Heart left ventricle (tissue), 16 donors: ENCODE measurements around the gene URB2. TPM values are rescaled to one million over a fixed set of nuclear protein-coding genes. Genes with fewer than 3 reads are reported as not detected.
A peak's percentile ranks its signal among the peaks of the same experiment; 100 is the strongest.
"Not testable (repeated sequence)": the region's sequence is repeated elsewhere in the genome, so short reads cannot be mapped to it uniquely, and the experiment has no call there.

Experiments
- ATAC-seq, 4 donors: fragments of 200-7000 bp; cut with Tn5 transposase; one replicate each; pipeline ENCODE4 v1.9.1; 2020 to 2022; ENCODE audit warnings: moderate library complexity in 4 of 4, mild to moderate bottlenecking in 3 of 4, moderate number of reproducible peaks in 1 of 4
- DNase-seq, 5 donors: peaks; one replicate each; pipeline ENCODE4 v3.0.0-alpha.2; 2020
- H3K27ac ChIP-seq, 12 donors: fragments of 200-600 bp; sonication (generic) in 4 of 12; one replicate each; pipeline versions ENCODE4 v1.5.0 to v1.8.0; 2016 to 2022; ENCODE audit warnings: mild to moderate bottlenecking in 2 of 12
- H3K27me3 ChIP-seq, 9 donors: fragments of 200-600 bp; sonication (generic) in 2 of 9; one replicate each; pipeline versions ENCODE4 v1.5.1 to v1.8.0; 2016 to 2022; ENCODE audit warnings: mild to moderate bottlenecking in 3 of 9
- H3K36me3 ChIP-seq, 9 donors: fragments of 200-600 bp; sonication (generic) in 2 of 9; one replicate each; pipeline versions ENCODE4 v1.5.0 to v1.8.0; 2018 to 2022; ENCODE audit warnings: mild to moderate bottlenecking in 2 of 9
- H3K4me1 ChIP-seq, 12 donors: fragments of 200-600 bp; sonication (generic) in 4 of 12; one replicate each; pipeline versions ENCODE4 v1.5.0 to v1.8.0; 2016 to 2022; ENCODE audit warnings: mild to moderate bottlenecking in 3 of 12
- H3K4me3 ChIP-seq, 12 donors: fragments of 200-600 bp; sonication (generic) in 4 of 12; one replicate each; pipeline versions ENCODE4 v1.5.0 to v1.8.0; 2017 to 2022; ENCODE audit warnings: mild to moderate bottlenecking in 9 of 12, moderate library complexity in 4 of 12
- H3K9me3 ChIP-seq, 12 donors: fragments of 200-600 bp; sonication (generic) in 4 of 12; one replicate each; pipeline versions ENCODE4 v1.5.0 to v1.8.0; 2016 to 2022; ENCODE audit warnings: mild to moderate bottlenecking in 1 of 12
- POLR2A ChIP-seq, 2 donors: fragments of 450-650 bp; IDR thresholded peaks; one replicate each; pipeline ENCODE4 v1.6.1; 2017; ENCODE audit warnings: antibody characterized with exemption in 2 of 2, mild to moderate bottlenecking in 2 of 2, moderate library complexity in 2 of 2
- WGBS, 4 donors: extraction: QIAGEN DNeasy Blood & Tissue Kit in 2 of 4; methylation state at CpG; one replicate each; pipeline versions ENCODE4 v1.1.5 to v1.1.7; 2013 to 2018; 5-methylcytosine and 5-hydroxymethylcytosine counted together
- intact Hi-C, 10 donors: fragments of 100-400 bp; cut with DNase I; formaldehyde crosslinking; loops; one replicate each; pipeline versions ENCODE4 v1.11.1 to v1.14.2; 2022
- polyA plus RNA-seq, 2 donors: library from polyadenylated mRNA; stranded (reverse); fragments of 200-250 nt; gene quantifications; one replicate each; pipeline ENCODE4 v1.2.3, GENCODE V29; 2013
- total RNA-seq, 9 donors: library from RNA; depleted of rRNA in 2 of 9; stranded (reverse); fragments of >200 nt in 2 of 9; fragmentation: NEBNext Ultra II Directional in 3 of 9; extraction: Animal tissue kit (Norgen Biotek cat#: 25700) in 3 of 9; gene quantifications; one replicate each; pipeline versions ENCODE4 v1.1.0 to v1.2.4, GENCODE V29; 2016 to 2023
- TF ChIP-seq, protein P1 (sequence below), 12 donors: fragments of 200-600 bp; sonication (generic) in 4 of 12; IDR thresholded peaks; one replicate each; pipeline versions ENCODE4 v1.5.0 to v1.8.0; 2018 to 2022; ENCODE audit warnings: antibody characterized with exemption in 12 of 12, mild to moderate bottlenecking in 5 of 12
- donor health status: ischemic (EF 13 %, LVEDD 7.1; RV severe dilation, severe dysfunction).
- donor health status: healthy with polysubstance abuse.
- donor health status: DM: no; HTN: yes; CAD: no.
- donor health status: DM: no; HTN: no; CAD: no.
- donor health status: ischemic (EF 25% LVEDD 6.9; RV normal size, moderate dysfunction).
- donor health status: ischemic (EF 25% LVEDD 5.7; RV mildly dilated, moderate dysfunction).
- donor health status: healthy.
- donor health status: DM: yes; HTN: yes; CAD: no.
- donor health status: ischemic (EF 35%, LVEDD 5.7; RV mildly dilated, moderate dysfunction).
- donor health status: nonischemic (EF 11% LVEDD 7.7; RV severe dilation, severe dysfunction).
- donor health status: DM: yes; HTN: yes; CAD: no.
- donor health status: PGD.
- donor health status: ischemic (EF 29% LVEDD 5.4; RV normal size, mild dysfunction).
- donor health status: nonischemic (EF 23%, LVEDD 6.1; RV moderate dilation, normal function).

The URB2 gene
- total and polyA plus RNA-seq, 11 donors = 1.4 to 6.7 (median 5.0) TPM

DNA sequence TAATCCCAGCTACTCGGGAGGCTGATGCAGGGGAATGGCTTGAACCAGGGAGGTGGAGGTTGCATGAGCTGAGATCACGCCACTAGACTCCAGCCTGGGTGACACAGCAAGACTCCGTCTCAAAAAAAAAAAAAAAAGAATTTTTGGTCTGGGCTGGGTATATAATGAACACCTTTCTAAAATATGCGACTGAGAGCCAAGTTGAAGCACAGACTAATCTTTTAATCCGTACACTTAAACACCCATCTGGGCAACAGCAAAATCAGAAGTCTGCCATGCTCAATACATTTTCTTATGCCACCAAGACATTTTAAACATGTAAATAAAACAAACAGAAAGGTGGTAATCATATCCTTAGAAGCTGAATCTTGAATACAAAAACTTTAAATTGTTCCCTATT is 35.9 kb upstream of the URB2 start:
- Histone ChIP-seq H3K9me3 (no peaks in the 10 kb centered on the region), H3K27me3 (no peaks in the 10 kb centered on the region), H3K36me3 (peaks cover 0 to 39% (median 36%) of the 10 kb centered on the region in 9 donors), H3K4me1 (no peaks in the 10 kb centered on the region), H3K27ac (no peak overlapping the region), H3K4me3 (no peak overlapping the region)
- DNase-seq = no peak
- 93 to 96% (median 94%) methylated on average over 5 of the region's 5 CpGs for WGBS, 4 donors
- no peak for ATAC-seq
- intact Hi-C loops = no loop called here
- TF ChIP-seq, protein P1, sequence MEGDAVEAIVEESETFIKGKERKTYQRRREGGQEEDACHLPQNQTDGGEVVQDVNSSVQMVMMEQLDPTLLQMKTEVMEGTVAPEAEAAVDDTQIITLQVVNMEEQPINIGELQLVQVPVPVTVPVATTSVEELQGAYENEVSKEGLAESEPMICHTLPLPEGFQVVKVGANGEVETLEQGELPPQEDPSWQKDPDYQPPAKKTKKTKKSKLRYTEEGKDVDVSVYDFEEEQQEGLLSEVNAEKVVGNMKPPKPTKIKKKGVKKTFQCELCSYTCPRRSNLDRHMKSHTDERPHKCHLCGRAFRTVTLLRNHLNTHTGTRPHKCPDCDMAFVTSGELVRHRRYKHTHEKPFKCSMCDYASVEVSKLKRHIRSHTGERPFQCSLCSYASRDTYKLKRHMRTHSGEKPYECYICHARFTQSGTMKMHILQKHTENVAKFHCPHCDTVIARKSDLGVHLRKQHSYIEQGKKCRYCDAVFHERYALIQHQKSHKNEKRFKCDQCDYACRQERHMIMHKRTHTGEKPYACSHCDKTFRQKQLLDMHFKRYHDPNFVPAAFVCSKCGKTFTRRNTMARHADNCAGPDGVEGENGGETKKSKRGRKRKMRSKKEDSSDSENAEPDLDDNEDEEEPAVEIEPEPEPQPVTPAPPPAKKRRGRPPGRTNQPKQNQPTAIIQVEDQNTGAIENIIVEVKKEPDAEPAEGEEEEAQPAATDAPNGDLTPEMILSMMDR (IDR thresholded peaks at IDR 0.05) = no peak
- no peak for TF ChIP-seq POLR2A (IDR thresholded peaks at IDR 0.05)

DNA sequence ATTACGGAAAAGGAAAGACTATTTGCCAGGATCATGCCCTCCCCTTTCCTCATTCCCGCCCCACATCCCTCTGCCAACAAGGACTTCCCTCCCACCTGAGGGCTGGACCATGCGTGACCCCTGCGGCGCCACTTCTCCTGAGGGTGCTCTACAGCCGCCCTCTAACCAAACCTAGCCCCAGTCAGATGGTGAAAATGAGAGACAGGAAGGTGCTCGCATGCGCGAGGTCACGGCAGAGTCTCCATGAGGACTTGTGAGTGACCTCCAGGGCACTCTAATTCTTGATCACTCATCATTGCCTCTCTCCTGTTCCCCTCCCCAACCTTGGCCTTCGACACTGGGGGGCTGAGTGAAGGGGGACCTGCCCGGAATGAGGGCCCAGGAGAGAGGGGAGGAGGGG is 32.2 kb upstream of the URB2 start:
- Histone ChIP-seq H3K36me3 (peaks cover 0 to 42% (median 36%) of the 10 kb centered on the region in 9 donors), H3K9me3 (no peaks in the 10 kb centered on the region), H3K27ac (no peak overlapping the region), H3K4me1 (peaks cover 0 to 30% (median 23%) of the 10 kb centered on the region in 12 donors), H3K27me3 (no peaks in the 10 kb centered on the region), H3K4me3 (no peak overlapping the region)
- no peak for TF ChIP-seq POLR2A (IDR thresholded peaks at IDR 0.05)
- TF ChIP-seq, protein P1 (IDR thresholded peaks at IDR 0.05) = no peak
- intact Hi-C loops = no loop called here
- ATAC-seq = no peak
- 91 to 97% (median 93%) methylated on average over 12 of the region's 12 CpGs for WGBS, 4 donors
- DNase-seq = no peak

DNA sequence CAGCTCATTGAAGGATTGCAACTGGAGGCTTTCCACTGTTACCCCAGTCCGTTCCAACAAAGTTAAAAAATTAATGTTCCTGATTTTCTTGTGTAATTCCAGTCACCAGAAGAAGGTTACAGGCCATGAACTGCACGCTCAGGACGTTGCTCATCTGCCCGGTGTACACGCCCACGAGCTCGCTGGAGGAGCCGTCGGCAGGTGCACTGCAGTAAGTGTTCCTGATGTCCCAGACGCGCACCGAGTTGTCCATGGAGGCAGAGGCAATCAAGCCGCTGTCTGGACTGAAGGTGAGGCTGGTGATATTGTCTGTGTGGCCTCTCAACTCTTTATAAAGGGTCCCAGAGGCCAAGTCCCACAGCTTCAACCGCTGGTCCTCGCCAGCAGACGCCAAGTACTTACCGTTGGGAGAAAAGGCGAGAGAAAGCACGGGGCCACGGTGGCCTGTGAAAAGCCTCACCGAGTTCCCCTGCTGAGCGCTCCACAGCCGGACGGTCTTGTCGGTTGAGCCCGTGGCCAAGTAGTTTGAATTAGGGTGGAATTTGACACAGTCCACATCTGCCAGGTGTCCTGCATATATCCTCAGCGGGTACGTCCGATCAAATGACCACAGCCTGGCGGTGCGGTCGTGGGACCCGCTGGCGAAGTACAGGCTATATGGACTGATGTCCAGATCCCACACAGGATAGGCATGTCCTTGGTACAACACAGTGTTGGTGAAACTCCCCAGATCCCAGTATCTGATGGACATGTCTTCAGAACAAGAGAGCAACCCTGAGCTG is 31.6 kb upstream of the URB2 start:
- WGBS, 4 donors = 94 to 97% (median 96%) methylated on average over 34 of the region's 34 CpGs
- TF ChIP-seq, protein P1 (IDR thresholded peaks at IDR 0.05) = no peak
- no peak for TF ChIP-seq POLR2A (IDR thresholded peaks at IDR 0.05)

DNA sequence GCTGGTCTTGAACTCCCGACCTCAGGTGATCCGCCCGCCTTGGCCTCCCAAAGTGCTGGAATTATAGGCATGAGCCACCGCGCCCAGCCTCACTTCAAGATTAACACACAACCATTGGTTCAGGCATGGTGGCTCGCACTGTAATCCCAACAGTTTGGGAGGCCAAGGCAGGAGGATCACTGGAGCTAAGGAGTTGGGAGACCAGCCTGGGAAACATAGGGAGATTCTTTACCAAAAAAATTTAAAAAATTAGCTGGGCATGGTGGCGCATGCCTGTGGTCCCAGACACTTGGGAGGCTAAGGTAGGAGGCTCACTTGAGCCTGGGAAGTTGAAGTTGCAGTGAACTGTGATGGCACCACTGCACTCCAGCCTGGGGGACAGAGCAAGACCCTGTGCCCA is 30.2 kb upstream of the URB2 start:
- ATAC-seq, H3K9me3 ChIP-seq, DNase-seq, H3K27me3 ChIP-seq, H3K4me3 ChIP-seq: not testable (repeated sequence)
- peaks cover 0 to 56% (median 48%) of the 10 kb centered on the region in 9 donors for H3K36me3 ChIP-seq
- peak overlapping the region in 9 of 12 donors; percentile 76 to 90 (median 84) for H3K27ac ChIP-seq
- peaks cover 0 to 40% (median 28%) of the 10 kb centered on the region in 12 donors for H3K4me1 ChIP-seq
- 87 to 98% (median 98%) methylated on average over 7 of the region's 7 CpGs for WGBS, 4 donors
- intact Hi-C loops = loop anchor here in 1 of 10 donors (5.0 kb wide), 1 partner anchor 39 kb away; the partner anchor contains the start of gene ABCB10

More for the DNA sequence above, 31.6 kb upstream of the URB2 start:
- intact Hi-C loops = loop anchor here in 1 of 10 donors (5.0 kb wide), 1 partner anchor 37 kb away; the partner anchor contains the start of gene ABCB10
- Histone ChIP-seq H3K27me3 (no peaks in the 10 kb centered on the region), H3K9me3 (no peaks in the 10 kb centered on the region), H3K27ac (no peak overlapping the region), H3K4me1 (peaks cover 0 to 36% (median 26%) of the 10 kb centered on the region in 12 donors), H3K36me3 (peaks cover 0 to 45% (median 38%) of the 10 kb centered on the region in 9 donors), H3K4me3 (no peak overlapping the region)
- ATAC-seq = no peak
- no peak for DNase-seq
